ENCODE measurements around the gene NACA2. TPM values are rescaled to one million over a fixed set of nuclear protein-coding genes. Genes with fewer than 3 reads are reported as not detected.

NACA2 gene
- total and polyA plus RNA-seq, 2 of the 13 experiments (the other 11 are each of a cell fraction or from before 2014, with no cell fraction given), result 0.21 TPM; not detected in 1

DNA sequence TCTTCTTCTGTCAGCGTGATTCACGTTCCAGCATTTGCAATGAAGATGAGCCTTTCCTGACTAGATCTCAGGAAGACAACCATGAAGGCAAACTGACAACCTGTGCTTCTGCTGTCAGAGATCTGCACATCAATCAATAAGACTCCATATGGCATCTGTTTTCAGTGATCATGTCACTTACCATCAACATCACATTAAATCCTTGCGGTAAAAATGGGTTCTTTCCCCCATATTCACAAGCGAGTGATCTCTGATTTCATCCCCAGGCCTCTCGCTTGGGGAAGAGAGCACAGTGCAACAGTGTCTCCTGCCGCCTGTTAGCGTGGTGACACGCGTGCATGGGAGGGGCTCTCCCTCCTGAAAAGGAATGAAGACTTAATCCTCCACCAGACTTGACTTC is 11.1 kb downstream of the NACA2 start (continued):
- TF ChIP-seq, protein P1, sequence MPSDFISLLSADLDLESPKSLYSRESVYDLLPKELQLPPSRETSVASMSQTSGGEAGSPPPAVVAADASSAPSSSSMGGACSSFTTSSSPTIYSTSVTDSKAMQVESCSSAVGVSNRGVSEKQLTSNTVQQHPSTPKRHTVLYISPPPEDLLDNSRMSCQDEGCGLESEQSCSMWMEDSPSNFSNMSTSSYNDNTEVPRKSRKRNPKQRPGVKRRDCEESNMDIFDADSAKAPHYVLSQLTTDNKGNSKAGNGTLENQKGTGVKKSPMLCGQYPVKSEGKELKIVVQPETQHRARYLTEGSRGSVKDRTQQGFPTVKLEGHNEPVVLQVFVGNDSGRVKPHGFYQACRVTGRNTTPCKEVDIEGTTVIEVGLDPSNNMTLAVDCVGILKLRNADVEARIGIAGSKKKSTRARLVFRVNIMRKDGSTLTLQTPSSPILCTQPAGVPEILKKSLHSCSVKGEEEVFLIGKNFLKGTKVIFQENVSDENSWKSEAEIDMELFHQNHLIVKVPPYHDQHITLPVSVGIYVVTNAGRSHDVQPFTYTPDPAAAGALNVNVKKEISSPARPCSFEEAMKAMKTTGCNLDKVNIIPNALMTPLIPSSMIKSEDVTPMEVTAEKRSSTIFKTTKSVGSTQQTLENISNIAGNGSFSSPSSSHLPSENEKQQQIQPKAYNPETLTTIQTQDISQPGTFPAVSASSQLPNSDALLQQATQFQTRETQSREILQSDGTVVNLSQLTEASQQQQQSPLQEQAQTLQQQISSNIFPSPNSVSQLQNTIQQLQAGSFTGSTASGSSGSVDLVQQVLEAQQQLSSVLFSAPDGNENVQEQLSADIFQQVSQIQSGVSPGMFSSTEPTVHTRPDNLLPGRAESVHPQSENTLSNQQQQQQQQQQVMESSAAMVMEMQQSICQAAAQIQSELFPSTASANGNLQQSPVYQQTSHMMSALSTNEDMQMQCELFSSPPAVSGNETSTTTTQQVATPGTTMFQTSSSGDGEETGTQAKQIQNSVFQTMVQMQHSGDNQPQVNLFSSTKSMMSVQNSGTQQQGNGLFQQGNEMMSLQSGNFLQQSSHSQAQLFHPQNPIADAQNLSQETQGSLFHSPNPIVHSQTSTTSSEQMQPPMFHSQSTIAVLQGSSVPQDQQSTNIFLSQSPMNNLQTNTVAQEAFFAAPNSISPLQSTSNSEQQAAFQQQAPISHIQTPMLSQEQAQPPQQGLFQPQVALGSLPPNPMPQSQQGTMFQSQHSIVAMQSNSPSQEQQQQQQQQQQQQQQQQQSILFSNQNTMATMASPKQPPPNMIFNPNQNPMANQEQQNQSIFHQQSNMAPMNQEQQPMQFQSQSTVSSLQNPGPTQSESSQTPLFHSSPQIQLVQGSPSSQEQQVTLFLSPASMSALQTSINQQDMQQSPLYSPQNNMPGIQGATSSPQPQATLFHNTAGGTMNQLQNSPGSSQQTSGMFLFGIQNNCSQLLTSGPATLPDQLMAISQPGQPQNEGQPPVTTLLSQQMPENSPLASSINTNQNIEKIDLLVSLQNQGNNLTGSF (CRISPR knock-in tag; IDR thresholded peaks at IDR 0.05), result no peak
- TF ChIP-seq NR3C1 (CRISPR knock-in tag; IDR thresholded peaks at IDR 0.05), result no peak
- TF ChIP-seq ESRRA (CRISPR knock-in tag; IDR thresholded peaks at IDR 0.05; ENCODE audit: low read depth), result no peak
- TF ChIP-seq TRIM24 (CRISPR knock-in tag; IDR thresholded peaks at IDR 0.05), result no peak
- TF ChIP-seq, protein P2, sequence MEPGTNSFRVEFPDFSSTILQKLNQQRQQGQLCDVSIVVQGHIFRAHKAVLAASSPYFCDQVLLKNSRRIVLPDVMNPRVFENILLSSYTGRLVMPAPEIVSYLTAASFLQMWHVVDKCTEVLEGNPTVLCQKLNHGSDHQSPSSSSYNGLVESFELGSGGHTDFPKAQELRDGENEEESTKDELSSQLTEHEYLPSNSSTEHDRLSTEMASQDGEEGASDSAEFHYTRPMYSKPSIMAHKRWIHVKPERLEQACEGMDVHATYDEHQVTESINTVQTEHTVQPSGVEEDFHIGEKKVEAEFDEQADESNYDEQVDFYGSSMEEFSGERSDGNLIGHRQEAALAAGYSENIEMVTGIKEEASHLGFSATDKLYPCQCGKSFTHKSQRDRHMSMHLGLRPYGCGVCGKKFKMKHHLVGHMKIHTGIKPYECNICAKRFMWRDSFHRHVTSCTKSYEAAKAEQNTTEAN (CRISPR knock-in tag; conservative IDR thresholded peaks at IDR 0.05), result peak; percentile 53; the same call in 1 of the 2 replicates
- TF ChIP-seq ZNF598 (CRISPR knock-in tag; IDR thresholded peaks at IDR 0.05; ENCODE audit: borderline replicate concordance), result no peak
- peak; percentile 48; the same call in 1 of the 2 replicates for TF ChIP-seq ATF1 (CRISPR knock-in tag; IDR thresholded peaks at IDR 0.05)
- TF ChIP-seq ZNF567 (CRISPR knock-in tag; IDR thresholded peaks at IDR 0.05; ENCODE audit: borderline replicate concordance), result no peak
- TF ChIP-seq ZNF121 (CRISPR knock-in tag; IDR thresholded peaks at IDR 0.05), result no peak
- TF ChIP-seq RBFOX2 (IDR thresholded peaks at IDR 0.05; ENCODE audit: low read depth, low read length), result no peak
- peak; percentile 67 for TF ChIP-seq ZMYM4 (CRISPR knock-in tag; IDR thresholded peaks at IDR 0.05)
- no peak for TF ChIP-seq JUND (CRISPR knock-in tag; IDR thresholded peaks at IDR 0.05)
- no peak for TF ChIP-seq ZNF496 (CRISPR knock-in tag; IDR thresholded peaks at IDR 0.05; ENCODE audit: insufficient replicate concordance)
- TF ChIP-seq RARA (CRISPR knock-in tag; IDR thresholded peaks at IDR 0.05), result no peak
- TF ChIP-seq KAT2B (IDR thresholded peaks at IDR 0.05; ENCODE audit: borderline replicate concordance, low read depth, low read length), result no peak
- TF ChIP-seq, protein P3, sequence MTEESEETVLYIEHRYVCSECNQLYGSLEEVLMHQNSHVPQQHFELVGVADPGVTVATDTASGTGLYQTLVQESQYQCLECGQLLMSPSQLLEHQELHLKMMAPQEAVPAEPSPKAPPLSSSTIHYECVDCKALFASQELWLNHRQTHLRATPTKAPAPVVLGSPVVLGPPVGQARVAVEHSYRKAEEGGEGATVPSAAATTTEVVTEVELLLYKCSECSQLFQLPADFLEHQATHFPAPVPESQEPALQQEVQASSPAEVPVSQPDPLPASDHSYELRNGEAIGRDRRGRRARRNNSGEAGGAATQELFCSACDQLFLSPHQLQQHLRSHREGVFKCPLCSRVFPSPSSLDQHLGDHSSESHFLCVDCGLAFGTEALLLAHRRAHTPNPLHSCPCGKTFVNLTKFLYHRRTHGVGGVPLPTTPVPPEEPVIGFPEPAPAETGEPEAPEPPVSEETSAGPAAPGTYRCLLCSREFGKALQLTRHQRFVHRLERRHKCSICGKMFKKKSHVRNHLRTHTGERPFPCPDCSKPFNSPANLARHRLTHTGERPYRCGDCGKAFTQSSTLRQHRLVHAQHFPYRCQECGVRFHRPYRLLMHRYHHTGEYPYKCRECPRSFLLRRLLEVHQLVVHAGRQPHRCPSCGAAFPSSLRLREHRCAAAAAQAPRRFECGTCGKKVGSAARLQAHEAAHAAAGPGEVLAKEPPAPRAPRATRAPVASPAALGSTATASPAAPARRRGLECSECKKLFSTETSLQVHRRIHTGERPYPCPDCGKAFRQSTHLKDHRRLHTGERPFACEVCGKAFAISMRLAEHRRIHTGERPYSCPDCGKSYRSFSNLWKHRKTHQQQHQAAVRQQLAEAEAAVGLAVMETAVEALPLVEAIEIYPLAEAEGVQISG (CRISPR knock-in tag; IDR thresholded peaks at IDR 0.05), result peak; percentile 33; the same call in 1 of the 2 replicates
- 0 out of 2 replicates have a peak, but pooled peaks have one; percentile 30 for TF ChIP-seq ZNF232 (CRISPR knock-in tag; IDR thresholded peaks at IDR 0.05; ENCODE audit: borderline replicate concordance)
- TF ChIP-seq ZNF83 (CRISPR knock-in tag; IDR thresholded peaks at IDR 0.05; ENCODE audit: borderline replicate concordance), result no peak
- no peak for TF ChIP-seq ZNF660 (CRISPR knock-in tag; IDR thresholded peaks at IDR 0.05; ENCODE audit: borderline replicate concordance, low read depth)
- TF ChIP-seq EHMT2 (IDR thresholded peaks at IDR 0.05; ENCODE audit: borderline replicate concordance, low read depth, low read length), result no peak
- peak; percentile 56; the same call in 1 of the 2 replicates for TF ChIP-seq IRF2 (CRISPR knock-in tag; IDR thresholded peaks at IDR 0.05)

Data from HepG2 (cell line).